CD4-positive, alpha-beta T cell treated with Interleukin-4 for 4 hours (primary cell): ENCODE measurements around the gene GSTA1.
"Not testable (repeated sequence)": the region's sequence is repeated elsewhere in the genome, so short reads cannot be mapped to it uniquely, and the experiment has no call there.

Experiments
- DNase-seq: peaks from one replicate; pipeline ENCODE4 v3.0.0-alpha.2; 2020

GSTA1 gene

GRCh38 chr6:52802806-52803205, 810 bp downstream of the GSTA1 start:
- no peak for DNase-seq

GRCh38 chr6:52801188-52801841, 2.3 kb downstream of the GSTA1 start:
- DNase-seq = no peak

GRCh38 chr6:52799272-52799671, 4.3 kb downstream of the GSTA1 start:
- not testable (repeated sequence) for DNase-seq

GRCh38 chr6:52794366-52794765, 9.2 kb downstream of the GSTA1 start:
- not testable (repeated sequence) for DNase-seq

- no peak for DNase-seq
Observed at GRCh38 chr6:52790861-52791260, 12.8 kb downstream of the GSTA1 start.

- not testable (repeated sequence) for DNase-seq
Observed at GRCh38 chr6:52789658-52790057, 14.0 kb downstream of the GSTA1 start.

- DNase-seq = no peak
Observed at GRCh38 chr6:52788478-52788877, 15.1 kb downstream of the GSTA1 start.

GRCh38 chr6:52787917-52788316, 15.7 kb downstream of the GSTA1 start:
- no peak for DNase-seq

GRCh38 chr6:52786249-52786956, 17.2 kb downstream of the GSTA1 start:
- DNase-seq = no peak

- DNase-seq = not testable (repeated sequence)
Observed at GRCh38 chr6:52782696-52783274, 20.8 kb downstream of the GSTA1 start.

GRCh38 chr6:52782209-52782608, 21.4 kb downstream of the GSTA1 start:
- DNase-seq = not testable (repeated sequence)

- no peak for DNase-seq
Observed at GRCh38 chr6:52779237-52779636, 24.4 kb downstream of the GSTA1 start.

GRCh38 chr6:52776711-52777351, 26.8 kb downstream of the GSTA1 start:
- DNase-seq = not testable (repeated sequence)

GRCh38 chr6:52769399-52769798, 34.2 kb downstream of the GSTA1 start:
- not testable (repeated sequence) for DNase-seq

- DNase-seq = not testable (repeated sequence)
Observed at GRCh38 chr6:52767658-52768057, 36.0 kb downstream of the GSTA1 start.

GRCh38 chr6:52763322-52763916, 40.2 kb downstream of the GSTA1 start, which contains the start of gene GSTA2:
Gene GSTA2 (minus strand): TSS chr6:52763475. CDS start chr6:52757947, 5,528 bp downstream.
- DNase-seq = not testable (repeated sequence)

- DNase-seq = not testable (repeated sequence)
Observed at GRCh38 chr6:52761673-52762491, 41.7 kb downstream of the GSTA1 start.

GRCh38 chr6:52760105-52760765, 43.4 kb downstream of the GSTA1 start:
- DNase-seq = no peak

- DNase-seq = no peak
Observed at GRCh38 chr6:52759085-52759484, 44.5 kb downstream of the GSTA1 start.

GRCh38 chr6:52757651-52758338, 45.8 kb downstream of the GSTA1 start:
- DNase-seq = not testable (repeated sequence)

- no peak for DNase-seq
Observed at GRCh38 chr6:52754443-52754842, 49.2 kb downstream of the GSTA1 start.
